GM12864 (cell line): ENCODE measurements around the gene GALNT10.

Source experiments
- DNase-seq: peaks from one replicate; pipeline ENCODE4 v3.0.0-alpha.2; 2011; ENCODE audit warnings: low read depth
- H3K4me3 ChIP-seq: 2 replicates; pipeline ENCODE4 v1.5.1; 2011; ENCODE audit warnings: mild to moderate bottlenecking, low read depth, low read length, control low read depth
- TF ChIP-seq, protein P1 (sequence below): IDR thresholded peaks from 2 replicates; pipeline ENCODE4 v1.5.1; 2011; ENCODE audit warnings: low read depth, mild to moderate bottlenecking, moderate library complexity, low read length, control low read depth, inconsistent platforms; ENCODE audit errors: missing control alignments

GALNT10 gene

DNA sequence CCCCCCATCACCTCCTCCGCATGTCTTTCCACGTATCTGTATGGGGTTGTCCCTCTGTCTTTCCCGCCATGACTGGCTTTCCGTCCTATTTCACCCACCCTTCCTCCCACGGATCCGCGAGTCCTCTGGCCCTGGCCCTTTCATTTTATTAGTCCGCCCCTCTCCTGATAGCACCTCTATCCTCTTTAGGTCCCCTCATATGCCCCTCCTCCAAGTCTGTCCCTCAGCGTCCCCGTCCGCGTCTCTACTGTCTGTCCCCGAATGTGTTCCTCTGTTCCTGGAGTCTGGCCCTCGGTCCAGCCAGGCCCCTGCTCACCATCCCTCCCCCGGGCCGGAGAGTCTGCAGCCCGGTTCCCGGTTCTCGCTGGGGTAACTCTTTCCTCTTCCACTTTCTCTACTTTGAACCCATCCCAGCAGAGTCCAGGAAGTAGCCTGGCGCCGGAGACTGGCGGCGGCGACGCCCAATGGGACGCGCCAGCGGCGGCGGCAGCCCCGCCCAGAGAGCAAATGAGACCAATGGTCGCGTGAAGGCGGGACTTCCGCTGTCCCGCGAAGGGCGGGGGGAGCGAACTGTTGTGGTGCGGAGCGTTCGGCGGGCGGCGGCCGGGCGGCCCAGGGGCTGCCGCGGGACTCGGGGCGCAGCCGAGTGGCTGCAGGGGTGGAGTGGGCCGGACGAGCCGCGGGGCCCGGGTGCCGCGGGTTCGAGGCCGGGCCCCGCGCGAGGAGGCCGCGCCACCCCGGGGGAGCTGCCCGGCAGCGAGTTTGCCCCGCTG, 255.1 kb downstream of the GALNT10 start, which contains the start of gene SAP30L:
Gene SAP30L (plus strand): TSS at position 576 of the 773 bp plus-strand sequence. CDS start 608 bp downstream, outside the sequence.
- TF ChIP-seq, protein P1, sequence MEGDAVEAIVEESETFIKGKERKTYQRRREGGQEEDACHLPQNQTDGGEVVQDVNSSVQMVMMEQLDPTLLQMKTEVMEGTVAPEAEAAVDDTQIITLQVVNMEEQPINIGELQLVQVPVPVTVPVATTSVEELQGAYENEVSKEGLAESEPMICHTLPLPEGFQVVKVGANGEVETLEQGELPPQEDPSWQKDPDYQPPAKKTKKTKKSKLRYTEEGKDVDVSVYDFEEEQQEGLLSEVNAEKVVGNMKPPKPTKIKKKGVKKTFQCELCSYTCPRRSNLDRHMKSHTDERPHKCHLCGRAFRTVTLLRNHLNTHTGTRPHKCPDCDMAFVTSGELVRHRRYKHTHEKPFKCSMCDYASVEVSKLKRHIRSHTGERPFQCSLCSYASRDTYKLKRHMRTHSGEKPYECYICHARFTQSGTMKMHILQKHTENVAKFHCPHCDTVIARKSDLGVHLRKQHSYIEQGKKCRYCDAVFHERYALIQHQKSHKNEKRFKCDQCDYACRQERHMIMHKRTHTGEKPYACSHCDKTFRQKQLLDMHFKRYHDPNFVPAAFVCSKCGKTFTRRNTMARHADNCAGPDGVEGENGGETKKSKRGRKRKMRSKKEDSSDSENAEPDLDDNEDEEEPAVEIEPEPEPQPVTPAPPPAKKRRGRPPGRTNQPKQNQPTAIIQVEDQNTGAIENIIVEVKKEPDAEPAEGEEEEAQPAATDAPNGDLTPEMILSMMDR = no peak
- peak within 1 kb of the TSS; percentile 92 for H3K4me3 ChIP-seq
- peak; percentile 70 for DNase-seq

DNA sequence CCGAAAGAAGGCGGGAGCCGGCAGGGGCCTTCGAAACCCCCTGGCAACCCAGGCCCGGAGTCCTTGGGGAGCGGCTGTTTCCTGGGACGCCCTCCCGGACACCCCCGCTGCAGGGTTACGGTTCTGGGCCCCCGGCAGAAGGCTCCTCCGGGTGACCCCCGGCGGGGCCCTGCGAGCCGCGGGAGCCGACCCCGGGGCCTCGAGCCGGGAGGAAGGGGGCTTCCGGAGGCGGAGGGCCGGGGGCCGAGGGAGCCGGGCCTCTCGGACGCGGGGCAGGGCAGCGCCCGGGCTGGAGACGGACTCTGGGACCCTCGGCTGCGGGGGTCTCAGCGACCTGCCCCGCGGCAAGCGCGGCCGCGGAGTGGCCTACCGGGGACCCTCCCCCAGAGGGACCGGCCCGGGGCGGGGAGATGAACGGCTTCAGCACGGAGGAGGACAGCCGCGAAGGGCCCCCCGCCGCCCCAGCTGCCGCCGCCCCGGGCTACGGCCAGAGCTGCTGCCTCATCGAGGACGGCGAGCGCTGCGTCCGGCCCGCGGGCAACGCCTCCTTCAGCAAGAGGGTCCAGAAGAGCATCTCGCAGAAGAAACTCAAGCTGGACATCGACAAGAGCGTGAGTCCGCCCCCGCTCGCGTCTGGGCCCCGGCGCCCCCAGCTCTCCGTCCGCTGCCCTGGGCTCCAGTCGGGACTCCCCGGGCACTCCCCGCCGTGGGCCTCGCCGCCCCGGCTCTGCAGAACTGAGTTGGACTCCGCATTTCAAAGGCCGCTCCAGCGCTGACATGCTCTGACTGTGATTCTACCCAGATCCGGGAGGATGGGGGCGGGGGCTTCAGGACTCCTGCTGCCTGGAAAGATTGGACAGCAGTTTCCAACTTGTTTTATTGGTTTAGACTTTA, 255.9 kb downstream of the GALNT10 start:
- TF ChIP-seq, protein P1 = no peak
- H3K4me3 ChIP-seq = peak overlapping the region; percentile 92
- no peak for DNase-seq

DNA sequence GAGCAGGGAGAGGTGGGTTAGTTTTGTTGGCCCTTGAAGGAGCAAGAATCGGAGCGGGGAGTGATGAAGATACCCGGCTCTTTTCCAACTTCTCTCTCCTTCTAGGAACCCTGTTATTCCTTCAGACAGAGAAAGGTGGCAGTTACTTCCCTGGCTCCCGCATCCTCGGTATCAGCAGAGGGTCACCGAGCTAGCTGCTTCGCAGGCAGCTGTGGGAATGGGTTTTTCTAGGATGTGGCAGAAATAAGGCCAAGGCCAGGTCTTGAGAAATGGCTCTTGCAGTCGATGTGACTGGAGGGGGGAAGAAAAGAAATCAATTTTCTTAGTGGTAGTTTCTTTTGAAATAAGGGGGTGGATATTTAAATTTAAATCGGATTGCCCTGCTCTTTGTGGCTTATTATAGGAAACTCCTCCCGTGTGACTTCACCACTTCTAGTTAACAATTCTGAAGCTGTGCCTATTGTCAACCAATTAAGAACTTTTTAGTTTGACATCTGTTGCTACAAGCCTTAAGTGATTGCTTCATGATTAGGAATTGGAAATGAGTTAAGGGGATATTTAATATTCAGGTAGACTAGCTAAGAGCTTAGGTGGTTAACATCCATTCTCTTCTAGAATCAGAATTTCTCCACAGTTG, 256.7 kb downstream of the GALNT10 start:
- no peak for DNase-seq
- peak overlapping the region; percentile 92 for H3K4me3 ChIP-seq
- TF ChIP-seq, protein P1 = no peak

DNA sequence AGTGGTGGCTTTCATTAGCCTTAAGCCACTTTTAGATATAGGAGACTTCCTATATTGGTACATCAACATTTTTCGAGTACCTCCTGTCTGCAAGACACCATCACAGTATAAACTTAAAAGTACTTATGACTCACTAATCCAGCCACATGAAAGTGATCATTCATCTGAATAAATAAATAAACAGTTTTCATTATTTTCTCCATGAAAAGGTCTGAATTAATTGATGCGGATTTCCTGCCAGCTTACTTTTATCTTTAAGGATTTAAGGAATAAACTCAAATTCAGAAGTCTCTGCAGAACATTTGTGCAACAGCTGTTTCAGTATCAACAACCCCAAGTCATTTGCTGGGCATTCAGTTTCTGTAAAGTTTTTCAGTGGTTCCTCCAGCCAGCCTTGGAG, 259.3 kb downstream of the GALNT10 start:
- TF ChIP-seq, protein P1 = no peak

DNA sequence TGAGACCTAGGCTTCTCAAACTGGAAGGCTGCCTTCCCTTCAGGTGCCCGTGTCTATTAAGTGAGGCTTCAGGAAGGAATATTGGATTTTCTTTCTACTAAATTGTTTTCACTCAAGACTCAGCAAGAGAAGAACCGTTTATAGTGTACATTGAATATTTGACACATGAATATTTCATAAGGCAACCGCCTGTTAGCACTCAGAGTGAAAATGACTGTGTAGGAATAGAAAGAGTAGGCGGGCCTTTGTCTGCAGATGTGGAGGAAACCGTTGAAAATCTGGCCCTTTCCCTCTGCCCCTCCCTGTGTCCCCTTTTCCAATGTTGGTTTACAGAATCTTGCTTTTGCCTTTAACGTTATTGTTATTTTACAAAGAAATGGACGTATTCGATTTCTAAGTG, 261.4 kb downstream of the GALNT10 start:
- TF ChIP-seq, protein P1 = no peak
- no peak overlapping the region for H3K4me3 ChIP-seq
- DNase-seq = no peak

More for the DNA sequence above, 259.3 kb downstream of the GALNT10 start:
- DNase-seq = no peak
- H3K4me3 ChIP-seq = no peak overlapping the region

DNA sequence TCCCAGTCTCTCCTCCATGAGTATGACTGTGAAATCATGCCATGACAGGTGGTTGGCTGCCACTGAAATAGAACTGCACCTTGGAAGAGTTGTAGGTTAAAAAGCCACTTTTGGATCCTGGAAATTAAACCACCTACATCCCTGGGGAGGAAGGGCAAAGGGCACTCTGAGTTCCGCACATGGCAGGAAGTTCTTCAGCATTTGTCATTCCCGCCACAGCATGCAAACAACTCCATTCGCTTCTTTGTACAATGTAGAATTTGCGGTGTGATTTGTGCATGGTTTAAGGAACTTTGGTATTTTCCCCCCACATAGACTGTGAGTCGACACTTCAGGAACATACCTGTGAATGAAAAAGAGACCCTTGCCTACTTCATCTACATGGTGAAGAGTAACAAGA, 265.1 kb downstream of the GALNT10 start:
- TF ChIP-seq, protein P1 = no peak
- DNase-seq = no peak
- no peak overlapping the region for H3K4me3 ChIP-seq
